ENCODE measurements around the gene HK3. TPM values are rescaled to one million over a fixed set of nuclear protein-coding genes. Genes with fewer than 3 reads are reported as not detected.

HK3 gene
- total and polyA plus RNA-seq, 9 of the 15 experiments (the other 6 are each of a cell fraction or from before 2014, with no cell fraction given): 0.16 TPM; not detected in 8

DNA sequence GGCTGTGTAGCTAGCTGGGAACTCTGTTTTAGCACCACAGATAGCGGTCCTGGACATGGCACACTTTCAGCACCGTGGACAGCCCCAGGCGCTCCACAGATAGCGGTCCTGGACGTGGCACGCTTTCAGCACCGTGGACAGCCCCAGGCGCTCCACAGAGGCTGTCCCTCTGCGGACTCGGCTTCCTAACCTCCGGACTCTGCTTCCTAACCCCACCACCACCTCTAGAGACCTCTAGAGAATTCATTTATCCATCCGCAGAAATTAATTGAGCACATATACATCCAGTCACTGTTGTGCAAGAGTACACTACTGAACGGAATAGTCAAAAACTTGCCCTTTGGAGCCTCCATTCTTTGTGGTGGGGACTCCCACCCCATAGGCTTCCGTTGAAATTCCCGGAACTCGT lies 61.4 kb downstream of the HK3 start (continued):
- TF ChIP-seq, protein P1, sequence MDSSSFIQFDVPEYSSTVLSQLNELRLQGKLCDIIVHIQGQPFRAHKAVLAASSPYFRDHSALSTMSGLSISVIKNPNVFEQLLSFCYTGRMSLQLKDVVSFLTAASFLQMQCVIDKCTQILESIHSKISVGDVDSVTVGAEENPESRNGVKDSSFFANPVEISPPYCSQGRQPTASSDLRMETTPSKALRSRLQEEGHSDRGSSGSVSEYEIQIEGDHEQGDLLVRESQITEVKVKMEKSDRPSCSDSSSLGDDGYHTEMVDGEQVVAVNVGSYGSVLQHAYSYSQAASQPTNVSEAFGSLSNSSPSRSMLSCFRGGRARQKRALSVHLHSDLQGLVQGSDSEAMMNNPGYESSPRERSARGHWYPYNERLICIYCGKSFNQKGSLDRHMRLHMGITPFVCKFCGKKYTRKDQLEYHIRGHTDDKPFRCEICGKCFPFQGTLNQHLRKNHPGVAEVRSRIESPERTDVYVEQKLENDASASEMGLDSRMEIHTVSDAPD (CRISPR knock-in tag; IDR thresholded peaks at IDR 0.05): 0 out of 2 replicates have a peak, but pooled peaks have one; percentile 33
- peak; percentile 99 for TF ChIP-seq NCOA6 (IDR thresholded peaks at IDR 0.05)
- TF ChIP-seq, protein P2, sequence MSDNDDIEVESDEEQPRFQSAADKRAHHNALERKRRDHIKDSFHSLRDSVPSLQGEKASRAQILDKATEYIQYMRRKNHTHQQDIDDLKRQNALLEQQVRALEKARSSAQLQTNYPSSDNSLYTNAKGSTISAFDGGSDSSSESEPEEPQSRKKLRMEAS (CRISPR knock-in tag; IDR thresholded peaks at IDR 0.05): peak; percentile 95
- TF ChIP-seq, protein P3, sequence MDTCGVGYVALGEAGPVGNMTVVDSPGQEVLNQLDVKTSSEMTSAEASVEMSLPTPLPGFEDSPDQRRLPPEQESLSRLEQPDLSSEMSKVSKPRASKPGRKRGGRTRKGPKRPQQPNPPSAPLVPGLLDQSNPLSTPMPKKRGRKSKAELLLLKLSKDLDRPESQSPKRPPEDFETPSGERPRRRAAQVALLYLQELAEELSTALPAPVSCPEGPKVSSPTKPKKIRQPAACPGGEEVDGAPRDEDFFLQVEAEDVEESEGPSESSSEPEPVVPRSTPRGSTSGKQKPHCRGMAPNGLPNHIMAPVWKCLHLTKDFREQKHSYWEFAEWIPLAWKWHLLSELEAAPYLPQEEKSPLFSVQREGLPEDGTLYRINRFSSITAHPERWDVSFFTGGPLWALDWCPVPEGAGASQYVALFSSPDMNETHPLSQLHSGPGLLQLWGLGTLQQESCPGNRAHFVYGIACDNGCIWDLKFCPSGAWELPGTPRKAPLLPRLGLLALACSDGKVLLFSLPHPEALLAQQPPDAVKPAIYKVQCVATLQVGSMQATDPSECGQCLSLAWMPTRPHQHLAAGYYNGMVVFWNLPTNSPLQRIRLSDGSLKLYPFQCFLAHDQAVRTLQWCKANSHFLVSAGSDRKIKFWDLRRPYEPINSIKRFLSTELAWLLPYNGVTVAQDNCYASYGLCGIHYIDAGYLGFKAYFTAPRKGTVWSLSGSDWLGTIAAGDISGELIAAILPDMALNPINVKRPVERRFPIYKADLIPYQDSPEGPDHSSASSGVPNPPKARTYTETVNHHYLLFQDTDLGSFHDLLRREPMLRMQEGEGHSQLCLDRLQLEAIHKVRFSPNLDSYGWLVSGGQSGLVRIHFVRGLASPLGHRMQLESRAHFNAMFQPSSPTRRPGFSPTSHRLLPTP (IDR thresholded peaks at IDR 0.05; ENCODE audit: borderline replicate concordance, extremely low read depth, insufficient read length): no peak
- no peak for TF ChIP-seq TOE1 (IDR thresholded peaks at IDR 0.05; ENCODE audit: borderline replicate concordance)
- TF ChIP-seq TOE1 (CRISPR knock-in tag; IDR thresholded peaks at IDR 0.05; ENCODE audit: borderline replicate concordance, low read depth): peak; percentile 100
- TF ChIP-seq ASH1L (IDR thresholded peaks at IDR 0.05; ENCODE audit: borderline replicate concordance, low read depth, partially characterized antibody): no peak
- no peak for TF ChIP-seq ZNF444 (CRISPR knock-in tag; IDR thresholded peaks at IDR 0.05)
- TF ChIP-seq CHD1 (IDR thresholded peaks at IDR 0.05; ENCODE audit: low read length): no peak
- no peak for TF ChIP-seq KAT2B (IDR thresholded peaks at IDR 0.05; ENCODE audit: low read depth, low read length)
- no peak for TF ChIP-seq MAFK (IDR thresholded peaks at IDR 0.05; ENCODE audit: low read length)
- TF ChIP-seq ZNF384 (IDR thresholded peaks at IDR 0.05; ENCODE audit: low read depth, low read length): no peak
- TF ChIP-seq RAD21 (CRISPR knock-in tag; conservative IDR thresholded peaks at IDR 0.05 in 1 of 2, IDR thresholded peaks at IDR 0.05 in 1 of 2): 0 out of 4 replicates have a peak, but pooled peaks of 1 of the 2 experiments have one; percentile 4
- TF ChIP-seq ZNF668 (CRISPR knock-in tag; IDR thresholded peaks at IDR 0.05): peak; percentile 88
- 0 out of 2 replicates have a peak, but pooled peaks have one; percentile 45 for TF ChIP-seq MEF2D (tag; conservative IDR thresholded peaks at IDR 0.05; ENCODE audit: low read depth)
- no peak for TF ChIP-seq PHF20 (IDR thresholded peaks at IDR 0.05; ENCODE audit: partially characterized antibody)
- peak; percentile 79 to 99; a peak in 3 of 4 replicates for TF ChIP-seq HDAC1 (IDR thresholded peaks at IDR 0.05)
- no peak for TF ChIP-seq GTF2F1 (IDR thresholded peaks at IDR 0.05; ENCODE audit: low read depth, low read length)
- TF ChIP-seq, protein P4, sequence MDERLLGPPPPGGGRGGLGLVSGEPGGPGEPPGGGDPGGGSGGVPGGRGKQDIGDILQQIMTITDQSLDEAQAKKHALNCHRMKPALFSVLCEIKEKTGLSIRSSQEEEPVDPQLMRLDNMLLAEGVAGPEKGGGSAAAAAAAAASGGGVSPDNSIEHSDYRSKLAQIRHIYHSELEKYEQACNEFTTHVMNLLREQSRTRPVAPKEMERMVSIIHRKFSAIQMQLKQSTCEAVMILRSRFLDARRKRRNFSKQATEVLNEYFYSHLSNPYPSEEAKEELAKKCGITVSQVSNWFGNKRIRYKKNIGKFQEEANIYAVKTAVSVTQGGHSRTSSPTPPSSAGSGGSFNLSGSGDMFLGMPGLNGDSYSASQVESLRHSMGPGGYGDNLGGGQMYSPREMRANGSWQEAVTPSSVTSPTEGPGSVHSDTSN (CRISPR knock-in tag; IDR thresholded peaks at IDR 0.05; ENCODE audit: low read depth): peak; percentile 85
- TF ChIP-seq, protein P4 (tag; conservative IDR thresholded peaks at IDR 0.05; ENCODE audit: low read depth): no peak
- TF ChIP-seq NR4A1 (CRISPR knock-in tag; IDR thresholded peaks at IDR 0.05): 0 out of 2 replicates have a peak, but pooled peaks have one; percentile 45
- TF ChIP-seq NR4A1 (tag; IDR thresholded peaks at IDR 0.05): peak; percentile 86

Measured in K562 (cell line).